Stimulated activated CD8-positive, alpha-beta memory T cell treated with anti-CD3 and anti-CD28 coated beads, Interleukin-12 subunit alpha, Interleukin-12 subunit beta, amount 100 ng/mL, for 1 hour (primary cell): ENCODE data around the gene EML2.
"Not testable (repeated sequence)": the region's sequence is repeated elsewhere in the genome, so short reads cannot be mapped to it uniquely, and the experiment has no call there.

Experiments used
- DNase-seq: peaks from one replicate; pipeline ENCODE4 v3.0.0-alpha.2; 2020; ENCODE audit warnings: low read depth

EML2 gene

GRCh38 chr19:45646345-45646698, 7.1 kb upstream of the EML2 start:
- no peak for DNase-seq

DNA sequence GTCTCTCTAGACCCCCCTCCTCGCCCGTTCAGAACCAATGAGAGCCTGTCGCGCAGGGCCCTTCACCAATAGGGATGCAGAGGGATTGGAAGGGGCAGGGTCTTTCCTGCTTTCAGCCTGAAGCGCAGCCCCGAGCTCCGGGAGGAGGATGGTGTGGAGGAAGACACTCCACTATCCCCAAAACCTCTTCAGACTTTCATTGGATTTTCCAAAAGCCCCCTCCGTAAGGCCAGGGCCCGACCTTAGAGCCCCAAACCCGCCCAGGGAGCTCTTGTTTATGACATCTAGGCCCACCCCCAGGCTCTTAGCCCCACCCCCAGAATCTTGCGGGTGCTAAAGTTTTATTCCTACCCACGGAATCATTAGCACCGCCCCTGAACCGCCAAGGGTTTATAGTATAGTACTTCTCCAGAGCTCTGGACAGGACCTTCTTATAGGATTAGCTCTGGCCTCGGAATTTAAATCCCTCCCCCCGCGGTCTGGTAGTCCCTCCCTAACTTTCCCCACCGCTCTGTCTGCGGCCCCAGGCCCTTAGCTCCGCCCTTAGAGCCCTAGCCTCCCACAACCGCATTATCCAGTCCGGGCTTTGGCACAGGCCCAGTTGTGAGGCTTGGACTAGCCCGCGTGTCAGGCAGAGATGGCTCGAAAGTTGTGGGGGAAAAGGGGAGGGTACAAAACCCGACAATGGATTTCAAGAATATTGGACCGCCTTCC, 6.6 kb upstream of the EML2 start:
- peak; percentile 55 for DNase-seq

GRCh38 chr19:45645068-45645630, 6.0 kb upstream of the EML2 start:
- DNase-seq, result no peak

- DNase-seq, result no peak
Measured at GRCh38 chr19:45643927-45644771, 5.0 kb upstream of the EML2 start.

DNA sequence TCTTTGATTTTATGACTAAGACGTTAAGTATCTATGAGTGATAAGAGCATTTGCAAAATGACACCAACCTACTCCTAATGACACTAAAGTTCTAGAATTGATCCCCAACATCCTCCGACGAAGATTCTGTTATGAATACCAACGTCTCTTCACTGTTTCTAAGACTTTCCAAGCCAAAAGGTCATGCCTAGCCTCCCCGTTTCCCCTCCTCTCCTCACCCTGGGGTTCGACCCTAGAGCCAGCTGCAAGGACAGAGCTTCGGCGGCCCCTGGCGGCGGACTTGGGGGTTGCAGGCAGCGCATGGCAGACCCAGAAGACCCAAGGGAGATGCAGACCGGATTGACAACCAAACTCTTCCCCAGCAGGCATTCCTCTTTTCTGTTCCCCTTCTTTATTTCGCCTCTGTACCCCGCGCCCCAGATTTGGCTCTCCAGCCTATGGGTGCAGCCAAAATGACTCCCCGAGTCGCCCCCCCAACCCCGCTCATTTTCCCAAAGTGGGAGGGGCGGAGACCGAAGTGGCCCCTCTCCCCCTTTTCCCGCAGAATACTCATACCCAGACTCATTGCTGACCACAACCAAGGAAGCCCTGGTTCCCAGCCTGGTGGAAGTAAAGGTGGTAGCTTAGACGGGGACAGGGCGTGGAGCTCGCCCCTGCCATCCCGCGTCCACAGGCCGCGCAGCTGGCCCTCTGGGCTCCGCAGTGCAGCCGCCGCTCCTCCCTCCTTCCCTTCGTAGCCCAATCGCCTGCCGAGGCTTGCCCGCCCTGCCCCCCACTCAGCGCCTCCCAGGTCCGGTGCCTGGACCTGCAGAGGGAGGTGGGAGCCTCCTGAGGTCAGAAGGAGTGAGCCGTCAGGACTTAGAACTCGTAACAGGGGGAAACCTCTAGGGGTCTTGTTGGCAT, 4.1 kb upstream of the EML2 start:
- peak; percentile 84 for DNase-seq

GRCh38 chr19:45641274-45642105, 2.3 kb upstream of the EML2 start:
- DNase-seq, result peak; percentile 30

DNA sequence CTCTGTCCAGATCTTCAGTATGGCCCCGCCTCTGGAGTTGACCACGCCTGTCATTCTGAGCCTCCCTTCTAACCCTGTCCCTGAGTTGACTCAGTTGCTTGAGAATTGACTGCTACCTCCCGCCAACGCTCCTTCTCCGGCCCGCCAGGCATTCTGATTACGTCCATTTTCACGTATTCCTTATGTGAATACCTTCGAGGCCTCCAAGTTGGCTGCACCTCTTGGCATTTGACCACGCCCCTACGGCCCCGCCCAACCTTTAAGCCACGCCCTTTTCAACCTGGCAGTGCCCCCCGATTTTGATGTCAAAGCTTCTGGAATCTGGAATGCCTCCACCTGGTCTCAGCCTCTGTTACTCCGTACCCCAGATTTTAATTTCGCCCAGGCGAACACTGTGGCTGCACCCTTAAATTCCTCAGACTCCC, 1.7 kb upstream of the EML2 start:
- no peak for DNase-seq

DNA sequence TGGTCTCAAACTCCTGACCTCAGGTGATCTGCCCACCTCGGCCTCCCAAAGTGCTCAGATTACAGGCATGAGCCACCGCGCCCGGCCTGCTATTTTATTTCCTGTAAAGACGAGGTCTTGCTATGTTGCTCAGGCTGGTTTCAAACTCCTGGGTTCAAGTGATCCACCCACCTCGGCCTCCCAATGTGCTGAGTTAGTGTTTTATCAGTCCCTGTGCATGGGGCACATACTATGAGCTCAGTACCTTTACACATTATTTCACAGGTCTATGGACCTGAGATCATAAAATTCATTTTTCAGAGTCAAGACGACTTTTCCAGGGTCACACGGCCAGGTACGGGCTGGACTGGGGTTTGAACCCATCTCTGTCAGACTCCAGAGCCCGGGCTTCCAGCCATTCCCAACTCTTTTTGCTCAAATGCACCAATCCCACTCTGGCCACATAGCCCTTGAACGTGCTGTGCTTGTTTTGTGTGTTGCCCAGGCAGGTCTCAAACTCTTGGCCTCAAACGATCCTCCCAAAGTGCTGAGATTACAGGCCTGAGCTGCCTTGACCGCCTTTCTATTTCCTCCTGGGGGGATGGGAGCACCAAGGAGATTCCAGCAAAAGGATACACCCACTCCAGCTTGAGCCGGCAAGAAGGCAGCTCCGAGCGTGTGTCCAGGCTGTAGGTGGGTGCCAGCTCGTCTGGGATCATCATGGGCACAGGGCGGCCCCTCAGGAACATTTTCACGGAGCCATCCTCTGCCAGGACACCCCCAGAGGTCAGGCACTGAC, 1.1 kb downstream of the EML2 start:
- DNase-seq, result no peak

DNA sequence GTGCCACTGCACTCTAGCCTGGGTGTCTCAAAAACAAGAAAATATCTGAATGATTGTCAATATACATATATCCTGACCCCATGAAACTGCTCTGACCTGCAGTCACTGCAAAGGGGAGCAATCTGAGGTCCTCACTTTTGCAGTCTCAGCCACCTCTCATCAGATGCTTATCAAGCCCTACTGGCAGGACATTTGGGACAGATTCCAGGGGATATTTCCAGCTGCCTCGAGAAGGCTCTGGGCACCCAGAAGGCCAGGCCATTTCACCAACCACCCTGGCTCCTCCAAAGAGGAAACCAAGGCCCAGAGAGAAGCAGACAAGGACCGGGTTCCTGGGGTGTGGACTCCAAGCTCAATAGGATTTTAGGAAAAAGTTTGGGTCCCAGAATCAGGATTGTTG, 2.3 kb downstream of the EML2 start:
- no peak for DNase-seq

DNA sequence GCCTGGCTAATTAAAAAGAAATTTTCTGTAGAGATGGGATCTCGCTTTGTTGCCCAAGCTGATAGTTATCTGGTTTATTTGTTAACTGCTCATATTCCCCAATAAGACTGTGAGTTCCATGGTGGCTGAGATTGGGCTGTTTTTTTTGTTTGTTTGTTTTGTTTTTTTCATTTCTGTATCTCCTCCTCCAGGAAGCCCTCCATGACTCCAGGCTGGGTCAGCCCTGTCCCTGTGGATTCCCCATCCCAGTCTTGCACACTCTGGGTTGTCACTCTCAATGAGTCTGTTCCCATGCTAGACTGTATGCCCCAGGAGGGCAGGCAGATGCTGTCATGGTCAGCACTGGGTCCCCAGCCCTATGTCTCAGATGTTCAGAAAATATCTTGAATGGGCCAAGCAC, 2.9 kb downstream of the EML2 start:
- DNase-seq, result no peak

GRCh38 chr19:45632468-45633196, 6.6 kb downstream of the EML2 start:
- DNase-seq, result no peak

- no peak for DNase-seq
Measured at GRCh38 chr19:45630463-45630862, 8.7 kb downstream of the EML2 start.

DNA sequence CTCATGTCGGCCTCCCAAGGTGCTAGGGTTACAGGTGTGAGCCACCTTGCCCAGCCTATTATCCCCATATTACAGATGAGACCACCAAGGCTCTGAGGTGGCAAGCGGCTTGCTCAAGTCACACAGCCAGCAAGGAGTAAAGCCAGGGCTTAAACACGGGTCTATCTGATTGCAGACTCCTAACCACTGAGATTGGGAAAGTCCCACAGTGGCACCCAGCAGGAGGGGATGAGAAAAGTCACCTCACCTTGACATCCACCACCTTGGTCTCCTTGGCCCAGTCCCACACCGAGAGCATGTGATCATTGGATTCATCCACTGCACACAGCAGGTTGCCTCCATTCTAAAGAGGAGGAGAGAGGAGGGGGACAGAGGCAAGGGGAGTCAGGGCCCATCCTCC, 9.5 kb downstream of the EML2 start:
- DNase-seq, result no peak

DNA sequence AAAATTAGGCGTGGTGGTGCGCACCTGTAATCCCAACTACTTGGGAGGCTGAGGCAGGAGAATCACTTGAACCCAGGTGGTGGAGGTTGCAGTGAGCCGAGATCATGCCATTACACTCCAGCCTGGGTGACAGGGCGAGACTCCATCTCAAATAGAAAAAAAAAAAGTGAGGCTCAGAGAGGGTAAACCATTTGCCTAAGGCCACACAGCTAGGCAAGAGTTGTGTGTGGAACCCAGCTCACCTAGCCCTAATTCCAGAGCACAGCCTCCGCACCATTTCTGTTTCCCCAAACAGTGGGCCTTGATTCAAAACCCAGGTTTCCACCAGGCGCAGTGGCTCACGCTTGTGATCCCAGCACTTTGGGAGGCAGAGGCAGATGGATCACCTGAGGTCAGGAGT, 11.0 kb downstream of the EML2 start:
- not testable (repeated sequence) for DNase-seq

- DNase-seq, result no peak
Measured at GRCh38 chr19:45623984-45624383, 15.2 kb downstream of the EML2 start.

DNA sequence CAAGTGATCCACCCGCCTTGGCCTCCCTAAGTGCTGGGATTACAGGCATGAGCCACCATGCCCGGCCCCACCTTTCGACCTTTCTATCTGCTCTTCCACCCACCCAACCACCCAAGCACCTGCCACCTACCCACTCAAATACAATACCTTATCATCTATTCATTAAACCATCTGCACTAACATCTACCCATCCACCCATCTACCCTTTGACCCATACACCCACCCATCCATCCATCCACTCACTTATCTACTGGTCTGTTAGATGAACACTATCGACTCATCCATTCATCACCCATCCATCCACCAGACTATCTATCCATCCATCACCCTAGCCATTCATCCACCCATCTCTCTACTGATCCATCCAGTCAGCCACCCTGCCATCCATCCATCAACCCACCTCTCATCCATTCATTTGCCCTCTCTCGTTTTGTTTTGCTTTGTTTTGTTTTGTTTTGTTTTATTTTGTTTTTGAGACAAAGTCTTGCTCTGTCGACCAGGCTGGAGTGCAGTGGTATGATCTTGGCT, 17.2 kb downstream of the EML2 start:
- DNase-seq, result no peak

DNA sequence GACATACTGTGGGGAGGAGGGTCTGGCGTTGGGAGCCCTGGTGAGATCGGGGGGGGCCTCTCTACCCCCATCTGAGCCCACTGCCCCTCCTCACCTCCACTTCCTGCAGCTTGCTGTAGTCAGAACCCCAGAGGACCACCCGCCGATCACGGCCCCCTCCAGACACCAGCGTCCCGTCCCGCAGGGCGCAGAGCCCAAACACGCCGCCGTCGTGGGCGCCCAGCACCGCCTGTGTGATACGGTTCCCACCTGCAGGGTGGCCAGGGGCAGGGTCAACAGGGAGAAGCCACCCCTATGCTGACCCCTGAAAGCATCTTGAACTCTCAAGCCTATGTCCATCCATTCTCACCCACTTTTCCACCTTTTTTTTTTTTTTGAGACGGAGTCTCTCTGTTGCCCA, 17.8 kb downstream of the EML2 start:
- DNase-seq, result no peak

DNA sequence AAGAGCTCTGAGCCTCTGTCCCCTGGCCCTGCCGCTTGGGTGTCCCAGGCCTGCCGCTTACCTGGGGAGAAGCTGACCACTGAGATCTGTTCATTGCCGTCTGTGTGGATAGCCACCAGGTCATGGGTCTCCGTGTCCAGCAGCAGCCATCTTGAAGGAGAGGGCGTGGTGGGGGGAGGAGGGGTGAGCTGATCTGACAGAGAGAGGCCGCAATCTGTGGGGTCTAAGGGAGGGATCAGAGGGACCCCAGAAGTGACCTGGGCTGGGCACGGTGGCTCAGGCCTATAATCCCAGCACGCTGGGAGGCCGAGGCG, 22.5 kb downstream of the EML2 start:
- no peak for DNase-seq

- DNase-seq, result peak; percentile 40
Measured at GRCh38 chr19:45615795-45616703, 23.1 kb downstream of the EML2 start.
